Measurements from ENCODE around the gene GCSH.
"Not testable (repeated sequence)": the region's sequence is repeated elsewhere in the genome, so short reads cannot be mapped to it uniquely, and the experiment has no call there.

The GCSH gene

GRCh38 chr16:81095953-81096714, at the start of gene GCSH:
Gene GCSH, minus strand, starts transcription at chr16:81096395. Its CDS starts 117 bp downstream, at chr16:81096278.
- FAIRE-seq, result peak; percentile 73
- DNase-seq (ENCODE audit: low spot score), result peak; percentile 95

GRCh38 chr16:81143921-81144471, 47.8 kb upstream of the GCSH start:
- FAIRE-seq (no peak), DNase-seq (ENCODE audit: low spot score) (no peak)

GRCh38 chr16:81142864-81143263, 46.7 kb upstream of the GCSH start:
- DNase-seq (ENCODE audit: low spot score) (no peak), FAIRE-seq (no peak)

- no peak for FAIRE-seq
- no peak for DNase-seq (ENCODE audit: low spot score)
Observed at GRCh38 chr16:81140930-81141780, 45.0 kb upstream of the GCSH start.

GRCh38 chr16:81138831-81139557, 42.8 kb upstream of the GCSH start:
- FAIRE-seq (no peak), DNase-seq (ENCODE audit: low spot score) (no peak)

GRCh38 chr16:81137754-81138153, 41.6 kb upstream of the GCSH start:
- no peak for DNase-seq (ENCODE audit: low spot score)
- FAIRE-seq, result no peak

- FAIRE-seq (no peak), DNase-seq (ENCODE audit: low spot score) (no peak)
Observed at GRCh38 chr16:81136390-81137335, 40.5 kb upstream of the GCSH start.

GRCh38 chr16:81130126-81130525, 33.9 kb upstream of the GCSH start:
- FAIRE-seq, result no peak
- DNase-seq (ENCODE audit: low spot score), result no peak

GRCh38 chr16:81128726-81129524, 32.7 kb upstream of the GCSH start:
- DNase-seq (ENCODE audit: low spot score) (no peak), FAIRE-seq (no peak)

- DNase-seq (ENCODE audit: low spot score), result no peak
- FAIRE-seq, result no peak
Observed at GRCh38 chr16:81127051-81127450, 30.9 kb upstream of the GCSH start.

- no peak for FAIRE-seq
- DNase-seq (ENCODE audit: low spot score), result no peak
Observed at GRCh38 chr16:81123092-81123852, 27.1 kb upstream of the GCSH start.

- FAIRE-seq (no peak), DNase-seq (ENCODE audit: low spot score) (no peak)
Observed at GRCh38 chr16:81121474-81121990, 25.3 kb upstream of the GCSH start.

- DNase-seq (ENCODE audit: low spot score) (no peak), FAIRE-seq (no peak)
Observed at GRCh38 chr16:81117436-81117835, 21.2 kb upstream of the GCSH start.

GRCh38 chr16:81116285-81116684, 20.1 kb upstream of the GCSH start:
- FAIRE-seq, result no peak

GRCh38 chr16:81112453-81112852, 16.3 kb upstream of the GCSH start:
- FAIRE-seq (no peak), DNase-seq (ENCODE audit: low spot score) (no peak)

More at GRCh38 chr16:81116285-81116684, 20.1 kb upstream of the GCSH start:
- DNase-seq (ENCODE audit: low spot score), result no peak

GRCh38 chr16:81109274-81109673, 13.1 kb upstream of the GCSH start:
- not testable (repeated sequence) for DNase-seq (ENCODE audit: low spot score); FAIRE-seq

- peak; percentile 74 for DNase-seq (ENCODE audit: low spot score)
Observed at GRCh38 chr16:81107511-81107910, 11.3 kb upstream of the GCSH start.

GRCh38 chr16:81106826-81107503, 10.8 kb upstream of the GCSH start:
- DNase-seq (ENCODE audit: low spot score), result no peak
- FAIRE-seq, result no peak

More at GRCh38 chr16:81107511-81107910, 11.3 kb upstream of the GCSH start:
- peak; percentile 65 for FAIRE-seq

Measured in RCC 7860 (cell line).